Upper lobe of right lung (tissue), 1 donor: ENCODE data around the gene DTWD2. TPM values are rescaled to one million over a fixed set of nuclear protein-coding genes. Genes with fewer than 3 reads are reported as not detected.

Source experiments
- ATAC-seq: fragments of 200-7000 bp; cut with Tn5 transposase; one replicate; pipeline ENCODE4 v1.9.1; 2020; ENCODE audit warnings: mild to moderate bottlenecking, moderate library complexity
- DNase-seq: peaks from one replicate; pipeline ENCODE4 v3.0.0-alpha.2; 2020
- H3K27ac ChIP-seq: fragments of 200-600 bp; one replicate; pipeline ENCODE4 v1.8.0; 2022
- H3K27me3 ChIP-seq: fragments of 200-600 bp; one replicate; pipeline ENCODE4 v1.8.0; 2022; ENCODE audit warnings: mild to moderate bottlenecking
- H3K36me3 ChIP-seq: fragments of 200-600 bp; one replicate; pipeline ENCODE4 v1.8.0; 2022
- H3K4me1 ChIP-seq: fragments of 200-600 bp; one replicate; pipeline ENCODE4 v1.8.0; 2022
- H3K4me3 ChIP-seq: fragments of 200-600 bp; one replicate; pipeline ENCODE4 v1.8.0; 2022; ENCODE audit warnings: mild to moderate bottlenecking
- H3K9me3 ChIP-seq: fragments of 200-600 bp; one replicate; pipeline ENCODE4 v1.8.0; 2022
- CTCF ChIP-seq: fragments of 200-600 bp; IDR thresholded peaks from one replicate; pipeline ENCODE4 v1.8.0; 2022; ENCODE audit warnings: antibody characterized with exemption
- intact Hi-C: fragments of 100-400 bp; cut with DNase I; formaldehyde crosslinking; loops from one replicate; pipeline ENCODE4 v1.11.0; 2022
- long read RNA-seq: library from polyadenylated mRNA; unstranded; transcript quantifications from one replicate; pipeline ENCODE4 v2.0.0, GENCODE V29; 2021
- total RNA-seq: library from RNA; stranded (reverse); fragmentation: NEBNext Ultra II Directional; extraction: Animal tissue kit (Norgen Biotek cat#: 25700); gene quantifications from one replicate; pipeline ENCODE4 v1.2.1, GENCODE V29; 2021
- donor health status: DM: no; HTN: yes; CAD: no; lungs with severe emphysema.

The DTWD2 gene
- total RNA-seq: 8.5 TPM
- long read RNA-seq, partial matches to known transcripts: 1 of 3 reads
- long read RNA-seq, other reads (novel, unspliced or antisense): 2 of 3 reads

GRCh38 chr5:118987988-118988865 is at the start of gene DTWD2:
Gene DTWD2 (minus strand): TSS chr5:118988547. CDS start chr5:118988511, 36 bp downstream.
- Histone ChIP-seq H3K4me3 (peak within 1 kb of the TSS; percentile 79), H3K36me3 (no peaks in the 10 kb centered on the region), H3K4me1 (no peaks in the 10 kb centered on the region), H3K27ac (peak within 1 kb of the TSS; percentile 92), H3K27me3 (no peaks in the 10 kb centered on the region), H3K9me3 (no peaks in the 10 kb centered on the region)
- peak; percentile 81 for TF ChIP-seq CTCF
- intact Hi-C loops: no loop called here
- peak; percentile 99 for ATAC-seq
- peak; percentile 98 for DNase-seq

GRCh38 chr5:119037496-119038215 is 49.3 kb upstream of the DTWD2 start:
- TF ChIP-seq CTCF: no peak
- DNase-seq (no peak), ATAC-seq (no peak)
- Histone ChIP-seq H3K27me3 (no peaks in the 10 kb centered on the region), H3K9me3 (no peaks in the 10 kb centered on the region), H3K36me3 (no peaks in the 10 kb centered on the region), H3K4me3 (no peak overlapping the region), H3K4me1 (no peaks in the 10 kb centered on the region), H3K27ac (no peak overlapping the region)
- intact Hi-C loops: no loop called here

- DNase-seq (no peak), ATAC-seq (no peak)
- Histone ChIP-seq H3K36me3 (no peaks in the 10 kb centered on the region), H3K27me3 (no peaks in the 10 kb centered on the region), H3K9me3 (no peaks in the 10 kb centered on the region), H3K4me1 (no peaks in the 10 kb centered on the region), H3K4me3 (no peak overlapping the region), H3K27ac (no peak overlapping the region)
- TF ChIP-seq CTCF: no peak
- intact Hi-C loops: no loop called here
These were observed 47.9 kb upstream of the DTWD2 start for GRCh38 chr5:119036101-119036762.

GRCh38 chr5:119033135-119033534 is 44.8 kb upstream of the DTWD2 start:
- Histone ChIP-seq H3K4me1 (no peaks in the 10 kb centered on the region), H3K27ac (peak overlapping the region; percentile 11), H3K9me3 (no peaks in the 10 kb centered on the region), H3K36me3 (no peaks in the 10 kb centered on the region), H3K4me3 (no peak overlapping the region), H3K27me3 (no peaks in the 10 kb centered on the region)
- no peak for ATAC-seq
- intact Hi-C loops: no loop called here
- no peak for DNase-seq
- TF ChIP-seq CTCF: no peak

GRCh38 chr5:119032656-119033055 is 44.3 kb upstream of the DTWD2 start:
- Histone ChIP-seq H3K4me3 (no peak overlapping the region), H3K36me3 (no peaks in the 10 kb centered on the region), H3K4me1 (no peaks in the 10 kb centered on the region), H3K27ac (peak overlapping the region; percentile 11), H3K27me3 (no peaks in the 10 kb centered on the region), H3K9me3 (no peaks in the 10 kb centered on the region)
- TF ChIP-seq CTCF: no peak
- ATAC-seq (peak; percentile 78), DNase-seq (no peak)
- intact Hi-C loops: no loop called here
